CD4-positive, alpha-beta T cell treated with Interleukin-15 for 4 hours (primary cell): ENCODE measurements around the gene ATP6V0D1.
"Not testable (repeated sequence)": the region's sequence is repeated elsewhere in the genome, so short reads cannot be mapped to it uniquely, and the experiment has no call there.

ENCODE experiments used
- DNase-seq: peaks from one replicate; pipeline ENCODE4 v3.0.0-alpha.2; 2020; ENCODE audit warnings: low spot score

The ATP6V0D1 gene

GRCh38 chr16:67428146-67428731 lies 52.7 kb downstream of the ATP6V0D1 start:
- peak; percentile 45 for DNase-seq

DNA sequence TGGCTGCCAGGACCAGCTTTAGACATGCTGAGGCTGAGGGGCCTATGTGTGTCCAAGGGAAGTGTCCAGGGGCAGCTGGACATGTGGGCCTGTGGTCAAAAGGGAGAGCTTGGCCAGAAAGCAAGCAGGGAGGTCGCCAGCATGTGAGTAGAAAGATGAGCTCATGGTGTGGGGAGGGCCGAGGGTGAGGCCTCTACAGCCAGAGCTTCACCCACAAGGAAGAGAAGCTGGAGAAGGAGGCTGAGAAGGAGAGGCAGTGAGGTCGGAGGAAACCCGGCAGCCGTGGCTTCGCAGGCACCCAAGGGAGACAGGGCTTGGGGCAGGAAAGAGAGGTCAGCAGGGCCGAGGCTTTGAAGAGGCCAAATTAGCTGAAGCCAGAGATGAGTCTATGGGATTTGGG lies 54.0 kb downstream of the ATP6V0D1 start:
- DNase-seq = no peak

DNA sequence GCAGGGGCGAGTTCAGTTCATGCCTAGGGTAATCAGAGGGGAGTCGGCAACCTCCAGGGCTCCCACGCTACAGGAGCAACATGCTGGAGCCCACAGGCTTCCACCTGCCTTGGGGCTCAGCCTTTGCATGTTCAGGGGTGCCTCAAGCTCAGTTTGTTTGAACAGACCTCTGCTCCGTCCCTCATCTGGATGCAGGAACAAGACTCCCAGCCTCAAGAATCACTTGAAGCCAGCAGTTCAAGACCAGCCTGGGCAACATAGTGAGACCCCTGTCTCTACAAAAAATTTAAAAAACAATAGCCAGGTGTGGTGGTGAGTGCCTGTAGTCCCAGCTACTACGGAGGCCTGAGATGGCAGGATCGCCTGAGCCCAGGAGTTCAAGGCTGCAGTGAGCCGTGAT lies 54.9 kb downstream of the ATP6V0D1 start:
- no peak for DNase-seq

- no peak for DNase-seq
Measured at GRCh38 chr16:67425580-67425979, 55.4 kb downstream of the ATP6V0D1 start.

DNA sequence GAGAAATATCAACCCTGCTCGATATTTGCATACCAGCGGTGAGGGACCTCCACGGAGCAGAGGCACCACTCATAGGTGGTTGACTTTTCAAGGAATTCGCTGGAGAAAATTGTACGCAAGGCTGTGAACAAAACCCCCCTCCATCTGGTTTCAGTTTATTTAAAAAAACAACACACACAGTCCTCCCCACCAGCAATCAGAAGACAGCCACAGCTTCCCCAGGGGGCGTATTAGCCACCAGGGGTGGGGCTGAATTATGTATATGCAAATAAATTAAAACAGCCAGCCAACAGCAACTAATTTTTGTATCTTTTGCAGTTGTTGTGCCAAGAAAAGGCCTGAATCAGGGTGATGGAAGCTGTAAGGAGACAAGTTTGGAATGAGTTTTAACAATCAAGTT lies 55.9 kb downstream of the ATP6V0D1 start:
- DNase-seq = no peak

- DNase-seq = no peak
Measured at GRCh38 chr16:67424261-67424615, 56.7 kb downstream of the ATP6V0D1 start.

GRCh38 chr16:67423611-67424260 lies 57.2 kb downstream of the ATP6V0D1 start:
- DNase-seq = no peak

- no peak for DNase-seq
Measured at GRCh38 chr16:67423015-67423414, 57.9 kb downstream of the ATP6V0D1 start.

DNA sequence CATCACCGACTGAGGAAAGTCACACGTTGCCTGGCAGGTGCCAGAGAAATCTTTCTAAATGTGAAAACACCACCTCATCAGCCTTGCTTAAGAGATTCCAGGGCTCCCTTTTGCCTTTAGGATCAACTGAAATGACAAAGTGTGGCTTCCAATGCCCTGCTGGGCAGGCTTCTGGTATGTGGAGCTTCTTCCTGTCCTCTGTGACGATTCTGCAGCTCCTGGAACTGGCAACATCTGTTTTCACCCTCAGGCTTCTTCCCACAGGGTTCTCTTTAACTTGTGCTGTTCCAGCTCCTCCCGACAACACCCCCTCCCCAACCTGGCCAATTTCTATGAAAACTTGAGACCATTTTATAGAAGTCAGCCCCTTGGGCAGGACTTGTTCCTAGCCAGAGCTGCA lies 59.9 kb downstream of the ATP6V0D1 start:
- DNase-seq = no peak

DNA sequence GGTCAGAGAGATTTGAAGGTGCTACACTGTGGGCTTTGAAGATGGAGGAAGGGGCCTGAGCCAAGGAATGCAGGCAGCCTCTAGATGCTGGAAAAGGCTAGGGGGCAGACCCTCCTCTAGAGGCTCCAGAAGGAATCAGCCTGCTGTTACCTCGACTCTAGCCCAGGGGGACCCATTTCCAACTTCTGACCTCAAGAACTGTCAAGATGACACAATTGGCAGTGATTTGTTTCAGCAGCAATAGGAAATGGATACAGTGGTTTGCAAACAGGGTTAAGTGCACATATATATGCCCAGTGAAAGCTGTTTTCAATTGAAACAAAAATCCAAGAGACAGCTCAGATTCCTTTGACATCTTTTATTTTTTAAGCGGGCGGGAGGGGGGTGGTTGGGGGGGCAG lies 61.0 kb downstream of the ATP6V0D1 start:
- DNase-seq = no peak

GRCh38 chr16:67419502-67419901 lies 61.5 kb downstream of the ATP6V0D1 start:
- no peak for DNase-seq

DNA sequence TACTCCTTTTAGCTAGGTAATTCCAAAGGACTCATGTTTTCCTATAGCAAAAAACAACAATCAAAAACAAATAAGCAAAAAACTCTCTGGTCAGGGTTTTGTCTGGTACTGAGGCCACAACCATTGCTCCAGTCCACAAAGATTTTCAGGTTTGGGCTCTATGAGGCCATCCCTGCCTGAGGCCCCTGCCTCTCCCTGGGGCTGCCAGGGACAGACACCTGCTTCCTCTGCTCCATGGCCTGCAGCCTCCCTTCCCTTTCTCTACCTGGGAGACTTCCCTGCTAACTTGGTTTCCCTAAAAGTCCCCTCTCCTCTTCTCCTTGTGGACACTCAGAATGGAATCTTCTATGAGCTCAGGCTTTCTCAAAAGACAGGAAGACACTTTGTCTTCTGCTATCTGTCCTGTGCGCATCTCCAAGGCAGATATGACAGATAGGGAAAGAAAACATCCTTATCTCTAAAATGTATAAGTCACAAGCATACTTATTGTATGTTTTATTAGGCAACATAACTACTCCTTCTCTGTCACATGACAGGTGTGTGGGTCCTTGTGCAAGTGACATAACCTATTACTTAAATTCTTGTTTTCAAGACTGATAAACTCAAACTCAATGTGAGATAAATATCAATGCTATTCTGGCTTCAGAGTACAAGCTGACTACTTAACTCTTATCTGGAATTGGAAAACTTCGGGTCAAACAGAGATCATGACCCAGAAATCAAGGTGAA lies 63.5 kb downstream of the ATP6V0D1 start:
- no peak for DNase-seq

- DNase-seq = peak; percentile 35
Measured at GRCh38 chr16:67415872-67416793, 64.8 kb downstream of the ATP6V0D1 start, which contains the start of gene ZDHHC1. Gene ZDHHC1, minus strand, starts transcription at chr16:67416477. Its CDS starts 8,702 bp downstream, at chr16:67407775.

DNA sequence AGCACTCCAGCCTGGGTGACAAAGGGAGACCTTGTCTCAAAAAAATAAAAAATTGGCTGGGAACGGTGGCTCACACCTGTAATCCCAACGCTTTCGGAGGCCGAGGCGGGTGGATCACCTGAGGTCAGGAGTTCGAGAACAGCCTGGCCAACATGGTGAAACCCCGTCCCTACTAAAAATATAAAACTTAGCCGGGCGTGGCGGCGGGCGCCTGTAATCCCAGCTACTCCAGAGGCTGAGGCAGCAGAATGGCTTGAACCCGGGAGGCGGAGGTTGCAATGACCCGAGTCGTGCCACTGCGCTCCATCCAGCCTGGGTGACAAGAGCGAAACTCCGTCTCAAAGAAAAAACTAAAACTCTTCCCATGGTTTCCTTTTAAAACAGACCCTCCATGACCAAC lies 65.5 kb downstream of the ATP6V0D1 start:
- not testable (repeated sequence) for DNase-seq

- no peak for DNase-seq
Measured at GRCh38 chr16:67413978-67414911, 66.7 kb downstream of the ATP6V0D1 start.

DNA sequence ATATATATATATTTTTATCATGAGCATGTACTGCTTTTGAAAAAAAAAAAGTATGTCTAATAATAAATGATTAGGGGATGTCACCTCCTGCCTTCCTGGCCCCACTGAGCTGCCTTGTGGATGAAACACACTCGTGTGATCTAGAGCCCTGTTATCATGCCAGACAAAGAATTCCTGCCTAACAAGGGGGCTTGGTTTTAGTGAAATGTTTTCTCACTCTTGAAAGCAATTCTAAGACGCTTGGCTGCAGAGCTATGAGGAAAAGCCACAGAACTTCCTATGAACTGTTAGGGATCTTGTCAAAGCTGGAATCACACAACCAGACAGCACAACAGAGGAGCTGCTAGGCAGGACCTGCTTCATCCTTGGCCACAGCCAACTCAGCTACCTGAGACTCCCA lies 68.7 kb downstream of the ATP6V0D1 start:
- no peak for DNase-seq

DNA sequence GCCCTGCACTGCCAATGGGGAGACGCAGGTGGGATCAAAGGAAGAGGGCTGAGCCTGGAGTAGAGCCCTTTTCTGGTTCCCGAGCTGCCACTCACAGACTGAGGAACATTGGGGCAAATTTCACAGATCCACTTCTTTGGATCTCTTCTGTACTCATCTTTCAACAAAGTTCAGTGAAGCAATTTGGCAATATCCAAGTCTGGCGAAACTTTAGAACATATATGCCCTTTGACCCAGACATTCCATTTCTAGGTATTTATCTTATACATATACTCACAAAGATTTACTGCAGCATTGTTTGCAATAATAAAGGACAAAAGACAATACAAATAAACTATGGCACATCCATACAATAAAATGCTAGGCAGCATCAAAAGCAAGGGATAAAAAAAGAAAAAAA lies 69.6 kb downstream of the ATP6V0D1 start:
- no peak for DNase-seq

DNA sequence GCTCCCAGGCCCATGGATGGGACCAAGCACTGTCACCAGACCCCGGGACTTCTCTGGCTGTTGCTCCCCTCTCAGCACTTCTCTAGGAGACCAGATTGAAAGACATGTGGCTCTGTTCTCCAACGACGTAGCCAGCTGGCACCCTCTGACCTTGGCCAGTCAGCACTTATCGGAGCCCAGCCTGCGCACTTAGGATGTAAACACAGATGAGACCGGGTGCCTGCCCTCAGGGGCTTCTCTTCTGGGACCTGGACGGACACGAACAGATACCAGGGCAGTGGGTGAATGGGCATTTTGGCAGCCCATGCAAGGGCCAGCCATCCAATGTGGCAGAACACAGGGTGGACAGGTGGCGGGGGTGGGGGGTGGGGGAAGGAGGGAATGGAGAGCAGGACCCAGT lies 71.3 kb downstream of the ATP6V0D1 start:
- no peak for DNase-seq

GRCh38 chr16:67407788-67408452 lies 73.0 kb downstream of the ATP6V0D1 start:
- no peak for DNase-seq

DNA sequence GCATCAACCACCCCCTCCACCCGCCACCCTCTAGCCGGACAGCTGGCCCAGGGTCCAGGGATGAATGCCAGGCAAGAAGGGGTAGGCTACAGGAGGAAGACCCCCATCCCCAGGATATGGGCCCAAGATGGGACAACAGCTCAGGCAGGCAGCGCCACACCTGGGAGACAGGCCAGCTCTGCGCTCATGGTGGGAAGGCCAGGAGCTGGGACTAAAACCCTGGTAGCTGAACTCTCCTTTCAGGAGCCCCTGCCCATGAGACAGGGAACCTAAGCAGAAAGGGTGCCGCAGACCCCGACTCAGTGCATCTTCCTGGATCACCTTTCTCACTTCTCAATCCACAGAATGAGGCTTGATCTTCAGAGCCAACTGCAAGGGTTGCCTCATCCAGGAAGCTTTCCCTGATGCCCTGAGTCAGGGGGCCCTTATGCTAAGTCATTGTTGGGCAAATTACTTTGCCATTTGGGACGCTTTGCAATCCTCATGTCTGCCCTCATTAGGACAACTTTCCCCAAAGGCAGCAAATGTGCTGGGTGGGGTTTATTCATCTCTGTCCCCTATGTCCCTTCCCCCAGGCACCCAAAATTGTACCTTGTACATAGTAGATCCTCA lies 73.7 kb downstream of the ATP6V0D1 start:
- DNase-seq = no peak
